Vagina (tissue), 2 donors: Measurements from ENCODE around the gene TULP1.

Experiments used
- POLR2A ChIP-seq, 2 donors: fragments of 450-650 bp; IDR thresholded peaks; one replicate each; pipeline ENCODE4 v1.6.1; 2017; ENCODE audit warnings: antibody characterized with exemption in 2 of 2, mild to moderate bottlenecking in 2 of 2, moderate library complexity in 2 of 2
- TF ChIP-seq, protein P1 (sequence below), 3 experiments: fragments of 450-650 bp in 2 of 3; fragments of 200-600 bp in 1 of 3; sonication (generic) in 1 of 3; IDR thresholded peaks; one replicate each; pipeline ENCODE4 v1.5.1; 2017 to 2019; ENCODE audit warnings: antibody characterized with exemption in 3 of 3, mild to moderate bottlenecking in 2 of 3, moderate library complexity in 2 of 3

DNA sequence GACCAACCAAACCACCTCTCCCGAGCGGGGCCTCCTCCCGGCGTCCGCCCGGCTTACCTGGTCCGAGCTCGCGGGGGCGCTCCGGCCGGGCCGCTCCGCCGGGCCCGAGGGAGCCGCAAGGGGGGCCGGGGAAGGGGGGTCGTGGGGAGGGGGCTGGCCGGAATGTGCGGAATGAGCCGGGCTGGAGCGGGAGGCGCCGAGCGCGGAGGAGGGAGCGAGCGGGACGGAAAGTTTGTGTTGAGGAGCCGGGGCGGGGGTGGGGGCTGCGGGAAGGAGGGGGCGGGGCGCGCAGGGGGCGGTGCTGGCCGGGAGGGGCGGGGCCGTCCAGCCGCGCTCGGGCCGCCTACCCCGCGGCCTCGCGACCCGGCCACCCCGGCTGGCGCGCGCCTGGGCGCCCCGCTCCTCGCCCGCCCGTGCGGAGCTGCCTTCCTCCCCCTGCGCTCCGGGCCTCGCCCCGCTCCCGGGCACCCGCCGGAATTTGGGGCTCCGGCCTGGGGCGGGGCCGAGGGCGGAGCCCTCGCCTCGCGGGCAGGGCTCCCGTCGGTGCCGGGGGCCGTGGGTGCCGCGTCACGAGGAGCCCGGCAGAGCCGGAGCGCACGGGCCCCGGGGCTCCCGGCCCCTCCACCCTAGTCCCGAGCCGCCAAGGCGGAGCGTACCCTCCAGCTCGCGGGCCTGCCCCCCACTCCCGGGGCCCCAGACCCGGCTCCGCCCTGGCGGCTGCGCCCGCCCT is 15.7 kb downstream of the TULP1 start, which contains the start of gene TEAD3:
- peak in 1 of 2 donors; percentile 82 for TF ChIP-seq POLR2A (IDR thresholded peaks at IDR 0.05)
- TF ChIP-seq, protein P1, sequence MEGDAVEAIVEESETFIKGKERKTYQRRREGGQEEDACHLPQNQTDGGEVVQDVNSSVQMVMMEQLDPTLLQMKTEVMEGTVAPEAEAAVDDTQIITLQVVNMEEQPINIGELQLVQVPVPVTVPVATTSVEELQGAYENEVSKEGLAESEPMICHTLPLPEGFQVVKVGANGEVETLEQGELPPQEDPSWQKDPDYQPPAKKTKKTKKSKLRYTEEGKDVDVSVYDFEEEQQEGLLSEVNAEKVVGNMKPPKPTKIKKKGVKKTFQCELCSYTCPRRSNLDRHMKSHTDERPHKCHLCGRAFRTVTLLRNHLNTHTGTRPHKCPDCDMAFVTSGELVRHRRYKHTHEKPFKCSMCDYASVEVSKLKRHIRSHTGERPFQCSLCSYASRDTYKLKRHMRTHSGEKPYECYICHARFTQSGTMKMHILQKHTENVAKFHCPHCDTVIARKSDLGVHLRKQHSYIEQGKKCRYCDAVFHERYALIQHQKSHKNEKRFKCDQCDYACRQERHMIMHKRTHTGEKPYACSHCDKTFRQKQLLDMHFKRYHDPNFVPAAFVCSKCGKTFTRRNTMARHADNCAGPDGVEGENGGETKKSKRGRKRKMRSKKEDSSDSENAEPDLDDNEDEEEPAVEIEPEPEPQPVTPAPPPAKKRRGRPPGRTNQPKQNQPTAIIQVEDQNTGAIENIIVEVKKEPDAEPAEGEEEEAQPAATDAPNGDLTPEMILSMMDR (IDR thresholded peaks at IDR 0.05): peak in 1 of 3 experiments; percentile 22
